Measurements from ENCODE around the gene VIL1.

Gene VIL1

GRCh38 chr2:218406209-218406948, 12.5 kb upstream of the VIL1 start:
- peak; percentile 78 to 82 for DNase-seq (ENCODE audit: low read depth in 2 of 2)

DNA sequence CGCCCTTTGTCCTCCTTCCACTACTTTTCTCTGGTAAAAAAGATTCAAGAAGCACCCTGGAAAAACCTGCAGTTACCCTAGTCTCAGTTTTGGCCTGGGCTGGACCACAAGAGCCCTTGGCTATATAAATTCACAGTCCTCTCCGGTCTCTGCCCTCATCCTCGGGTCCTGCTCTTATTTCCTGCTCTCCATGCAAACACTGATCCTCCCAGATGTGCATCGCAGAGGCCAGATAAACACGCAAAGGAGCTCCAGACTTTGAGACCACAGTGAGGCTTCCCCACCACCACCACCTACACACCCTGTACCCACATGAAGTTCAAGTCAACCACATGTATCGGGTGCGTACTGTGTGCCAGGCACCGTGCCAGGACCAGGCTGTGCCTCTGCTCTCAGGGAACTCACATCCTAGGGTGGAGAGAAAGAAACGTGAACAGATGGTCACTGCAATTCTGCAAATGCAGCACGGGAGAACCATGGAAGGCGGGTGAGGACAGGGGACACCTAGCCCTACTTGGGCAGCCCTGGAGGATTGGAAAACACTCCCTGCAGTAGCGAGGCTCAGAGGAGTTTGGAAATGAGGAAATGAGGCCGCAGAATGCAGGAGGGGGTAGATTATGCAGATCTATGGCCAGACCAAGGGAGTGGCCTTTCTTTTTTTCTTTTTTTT, 11.8 kb upstream of the VIL1 start:
- peak; percentile 44 to 49 for DNase-seq (ENCODE audit: low read depth in 2 of 2)

- no peak for DNase-seq (ENCODE audit: low read depth in 2 of 2)
Observed at GRCh38 chr2:218407717-218408116, 11.2 kb upstream of the VIL1 start.

GRCh38 chr2:218418321-218418716, 604 bp upstream of the VIL1 start:
- no peak for DNase-seq (ENCODE audit: low read depth in 2 of 2)

DNA sequence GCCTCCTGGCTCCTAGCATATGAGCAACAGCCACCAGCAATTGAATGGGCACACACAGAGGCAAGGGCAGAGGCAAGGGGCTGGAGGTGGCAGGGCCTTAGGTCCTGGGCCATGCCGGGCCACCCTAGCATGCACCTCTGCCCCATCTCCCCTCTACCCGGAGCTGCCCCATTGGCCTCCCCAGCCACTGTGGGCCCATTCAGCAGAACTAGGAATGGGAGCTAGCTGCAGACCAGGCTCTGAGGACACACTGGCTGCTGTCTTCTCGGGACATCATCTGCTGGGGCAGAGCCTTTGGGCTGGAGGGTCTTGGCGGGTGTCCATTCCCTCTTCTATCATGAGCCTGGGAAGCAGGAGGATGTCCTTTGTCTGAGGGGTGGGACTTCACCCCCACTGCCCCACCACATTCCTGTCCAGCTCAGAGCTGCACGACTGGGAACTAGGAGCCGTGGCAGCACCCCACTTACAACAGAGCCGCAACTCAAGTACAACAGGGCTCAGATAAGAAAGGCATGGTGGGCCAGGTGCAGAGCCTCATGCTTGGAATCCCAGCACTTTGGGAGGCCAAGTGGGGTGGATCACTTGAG, 800 bp downstream of the VIL1 start:
- no peak for DNase-seq (ENCODE audit: low read depth in 2 of 2)

DNA sequence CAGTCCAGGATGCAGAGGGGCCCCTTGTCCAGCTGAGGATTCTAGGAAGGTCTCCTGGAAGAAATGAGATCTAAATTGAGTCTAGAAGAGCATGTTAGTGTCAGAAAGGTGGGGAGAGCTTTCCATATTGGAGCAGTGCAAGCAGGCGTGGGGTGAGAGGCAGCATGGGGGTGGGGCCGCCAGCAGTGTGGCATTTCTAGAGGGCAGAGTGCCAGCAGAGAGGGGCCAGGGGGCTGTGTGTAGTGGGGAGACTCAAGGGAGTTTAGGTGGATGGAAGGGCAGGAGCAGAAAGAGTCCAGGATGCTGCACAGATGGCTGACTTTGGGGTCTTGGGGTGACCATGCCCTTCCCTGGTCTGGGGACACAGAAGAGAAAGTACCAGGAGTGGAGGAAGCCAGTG, 2.1 kb downstream of the VIL1 start:
- no peak for DNase-seq (ENCODE audit: low read depth in 2 of 2)

GRCh38 chr2:218422403-218423086, 3.6 kb downstream of the VIL1 start:
- DNase-seq (ENCODE audit: low read depth in 2 of 2): no peak

GRCh38 chr2:218423584-218423983, 4.7 kb downstream of the VIL1 start:
- no peak for DNase-seq (ENCODE audit: low read depth in 2 of 2)

- no peak for DNase-seq (ENCODE audit: low read depth in 2 of 2)
Observed at GRCh38 chr2:218425531-218425930, 6.6 kb downstream of the VIL1 start.

DNA sequence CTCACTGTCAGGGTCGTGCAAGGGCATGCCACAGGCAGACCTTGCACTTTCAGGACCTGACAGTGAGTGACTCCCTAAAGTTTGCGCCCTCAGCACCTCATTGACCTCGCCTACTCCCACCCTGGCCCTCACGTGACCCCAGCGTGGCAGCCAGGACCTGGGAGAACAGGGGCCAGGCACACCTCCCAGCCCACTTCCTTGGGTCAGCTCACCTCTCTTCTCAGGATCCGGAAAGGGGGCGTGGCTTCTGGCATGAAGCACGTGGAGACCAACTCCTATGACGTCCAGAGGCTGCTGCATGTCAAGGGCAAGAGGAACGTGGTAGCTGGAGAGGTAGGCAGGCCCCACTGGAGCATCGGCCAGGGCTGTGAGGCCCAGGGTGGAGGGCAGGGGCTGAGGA, 8.8 kb downstream of the VIL1 start:
- no peak for DNase-seq (ENCODE audit: low read depth in 2 of 2)

GRCh38 chr2:218428846-218429558, 10.1 kb downstream of the VIL1 start:
- DNase-seq (ENCODE audit: low read depth in 2 of 2): no peak

DNA sequence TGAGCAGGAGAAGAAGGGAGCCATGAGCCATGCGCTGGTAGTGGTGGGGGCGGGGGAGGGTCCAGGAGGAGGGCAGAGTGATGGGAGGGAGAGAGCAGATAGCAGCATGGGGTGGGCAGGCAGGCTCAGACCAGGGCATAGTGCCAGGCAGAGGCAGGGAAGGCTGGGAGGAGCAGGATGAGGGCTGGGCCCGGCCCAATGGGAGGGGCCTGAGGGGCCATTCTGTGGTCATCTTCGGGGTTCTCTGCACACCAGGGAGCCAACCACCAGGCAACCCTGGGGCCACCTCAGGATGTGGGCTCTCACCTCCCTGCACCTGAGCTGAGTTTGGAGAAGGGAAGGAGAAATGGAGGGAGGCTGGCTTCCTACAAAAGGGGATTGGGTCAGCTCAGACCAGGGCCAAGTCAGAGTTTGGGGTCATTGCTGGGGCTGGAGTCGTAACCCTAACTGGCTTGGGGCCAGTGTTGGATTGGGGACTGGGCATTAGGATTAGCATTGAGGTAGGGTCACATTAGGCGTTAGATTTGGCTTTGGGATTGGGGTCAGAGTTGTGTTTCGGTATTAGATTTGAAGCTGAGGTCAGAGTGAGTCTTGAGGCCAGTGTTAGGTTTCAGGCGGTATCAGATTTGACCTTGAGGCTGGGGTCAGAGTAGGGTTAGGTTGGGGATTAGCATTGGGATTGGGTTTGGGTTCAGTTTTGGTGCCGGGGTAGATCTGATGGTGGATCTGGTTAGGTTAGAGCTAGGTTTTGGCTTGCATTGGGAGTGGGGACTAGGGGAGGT, 11.2 kb downstream of the VIL1 start:
- no peak for DNase-seq (ENCODE audit: low read depth in 2 of 2)

DNA sequence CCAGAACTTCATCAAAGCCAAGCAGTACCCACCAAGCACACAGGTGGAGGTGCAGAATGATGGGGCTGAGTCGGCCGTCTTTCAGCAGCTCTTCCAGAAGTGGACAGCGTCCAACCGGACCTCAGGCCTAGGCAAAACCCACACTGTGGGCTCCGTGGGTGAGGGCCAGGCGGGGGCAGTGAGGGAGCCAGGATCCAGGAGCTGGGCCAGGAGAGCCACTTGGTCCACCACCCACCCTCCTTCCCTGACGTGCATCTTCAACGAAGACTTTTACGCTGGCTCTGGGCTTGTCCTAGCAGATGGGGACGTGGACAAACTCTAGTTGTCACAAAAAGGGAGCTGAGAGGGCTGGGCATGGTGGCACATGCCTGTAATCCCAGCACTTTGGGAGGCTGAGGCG, 11.8 kb downstream of the VIL1 start:
- DNase-seq (ENCODE audit: low read depth in 2 of 2): no peak

GRCh38 chr2:218431878-218432277, 13.0 kb downstream of the VIL1 start:
- no peak for DNase-seq (ENCODE audit: low read depth in 2 of 2)

GRCh38 chr2:218432676-218433365, 13.9 kb downstream of the VIL1 start:
- DNase-seq (ENCODE audit: low read depth in 2 of 2): no peak

DNA sequence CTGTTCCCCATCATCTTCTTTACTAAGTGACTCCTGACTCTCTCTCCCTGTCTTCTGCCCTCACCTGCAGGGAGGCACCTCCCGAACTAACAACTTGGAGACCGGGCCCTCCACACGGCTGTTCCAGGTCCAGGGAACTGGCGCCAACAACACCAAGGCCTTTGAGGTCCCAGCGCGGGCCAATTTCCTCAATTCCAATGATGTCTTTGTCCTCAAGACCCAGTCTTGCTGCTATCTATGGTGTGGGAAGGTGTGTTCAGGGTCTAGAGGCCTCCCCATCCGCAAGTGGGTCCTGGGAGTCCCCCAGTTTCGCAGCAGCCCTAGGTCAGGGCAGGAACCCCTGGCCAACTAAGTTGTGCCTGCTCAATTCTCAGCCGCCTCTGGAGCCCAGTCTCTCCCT, 15.5 kb downstream of the VIL1 start:
- DNase-seq (ENCODE audit: low read depth in 2 of 2): no peak

DNA sequence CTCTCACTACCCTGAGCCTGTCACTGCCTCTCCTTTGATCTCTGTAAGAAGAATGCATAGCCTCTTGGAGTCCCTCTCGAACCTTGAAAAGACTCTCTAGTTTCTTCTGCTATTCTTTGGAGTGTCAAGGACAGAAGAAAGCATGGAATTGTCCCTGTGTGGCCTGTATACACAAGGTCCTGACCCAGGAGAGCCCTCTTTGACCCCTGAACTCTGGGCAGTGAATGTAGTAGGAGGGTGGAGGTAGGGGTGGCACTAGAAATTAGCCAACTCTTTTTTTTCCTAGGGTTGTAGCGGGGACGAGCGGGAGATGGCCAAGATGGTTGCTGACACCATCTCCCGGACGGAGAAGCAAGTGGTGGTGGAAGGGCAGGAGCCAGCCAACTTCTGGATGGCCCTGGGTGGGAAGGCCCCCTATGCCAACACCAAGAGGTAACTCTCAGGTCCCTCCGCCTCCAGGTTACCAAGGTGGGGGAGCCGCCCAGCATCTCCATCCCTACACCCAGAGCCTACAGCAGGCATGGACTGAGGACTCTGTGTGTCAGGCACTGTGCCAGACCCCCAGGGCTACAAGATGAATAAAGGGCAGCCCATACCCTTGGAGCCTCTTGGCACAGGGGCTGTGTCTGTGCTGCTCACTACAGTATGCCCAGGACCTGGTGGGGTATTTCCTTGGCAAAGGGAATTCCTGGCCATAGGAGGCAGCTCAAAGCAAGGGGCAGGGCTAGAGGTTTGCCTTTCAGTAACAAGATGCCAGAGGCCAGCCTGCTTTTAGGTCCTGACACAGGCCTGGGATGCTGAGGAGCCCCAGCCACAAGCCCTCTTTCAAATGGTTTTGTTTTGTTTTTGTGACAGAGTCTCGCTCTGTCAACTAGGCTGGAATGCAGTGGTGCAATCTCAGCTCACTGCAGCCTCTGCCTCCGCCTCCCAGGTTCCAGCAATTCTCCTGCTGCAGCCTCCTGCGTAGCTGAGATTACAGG, 16.4 kb downstream of the VIL1 start:
- no peak for DNase-seq (ENCODE audit: low read depth in 2 of 2)

DNA sequence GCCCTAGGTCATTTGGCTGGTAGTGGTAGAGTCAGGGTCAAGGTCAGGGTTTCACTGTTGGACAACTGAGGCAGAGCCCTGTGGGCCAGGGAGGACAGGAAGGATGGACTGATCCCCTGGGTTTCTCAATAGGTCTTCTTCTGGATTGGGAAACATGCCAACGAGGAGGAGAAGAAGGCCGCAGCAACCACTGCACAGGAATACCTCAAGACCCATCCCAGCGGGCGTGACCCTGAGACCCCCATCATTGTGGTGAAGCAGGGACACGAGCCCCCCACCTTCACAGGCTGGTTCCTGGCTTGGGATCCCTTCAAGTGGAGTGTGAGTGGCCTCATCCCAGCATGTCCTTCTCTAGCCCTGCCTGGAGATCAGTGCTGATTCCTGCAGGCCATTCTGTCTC, 18.1 kb downstream of the VIL1 start:
- no peak for DNase-seq (ENCODE audit: low read depth in 2 of 2)

GRCh38 chr2:218437969-218438368, 19.0 kb downstream of the VIL1 start:
- no peak for DNase-seq (ENCODE audit: low read depth in 2 of 2)
